Ovary (tissue), 9 donors: ENCODE results near the gene PTGES. TPM values are rescaled to one million over a fixed set of nuclear protein-coding genes. Genes with fewer than 3 reads are reported as not detected.

Experiments used
- DNase-seq, 5 donors: peaks; one replicate each; pipeline ENCODE4 v3.0.0-alpha.2; 2019 to 2020
- H3K27ac ChIP-seq, 2 donors: fragments of 200-600 bp; one replicate each; pipeline versions ENCODE4 v1.5.1 to v1.8.0; 2019 to 2022
- H3K27me3 ChIP-seq: fragments of 200-600 bp; one replicate; pipeline ENCODE4 v1.8.0; 2022
- H3K36me3 ChIP-seq: fragments of 200-600 bp; sonication (generic); one replicate; pipeline ENCODE4 v1.5.1; 2019
- H3K4me1 ChIP-seq: one replicate; pipeline ENCODE4 v1.8.1; 2013; ENCODE audit warnings: mild to moderate bottlenecking, moderate library complexity; ENCODE audit not compliant: insufficient read depth
- H3K4me3 ChIP-seq: fragments of 200-600 bp; sonication (generic); one replicate; pipeline ENCODE4 v1.5.1; 2017
- H3K9me3 ChIP-seq, 2 donors: fragments of 200-600 bp in 1 of 2; sonication (generic) in 1 of 2; one replicate each; pipeline versions ENCODE4 v1.5.1 to v1.8.1; 2013 to 2019; ENCODE audit warnings: mild to moderate bottlenecking in 1 of 2, moderate library complexity in 1 of 2
- EP300 ChIP-seq: sonication (generic); formaldehyde crosslinking; IDR thresholded peaks from one replicate; pipeline ENCODE4 v1.6.1; 2017; ENCODE audit warnings: antibody characterized with exemption
- POLR2A ChIP-seq: fragments of 450-650 bp; IDR thresholded peaks from one replicate; pipeline ENCODE4 v1.6.1; 2017; ENCODE audit warnings: antibody characterized with exemption, mild to moderate bottlenecking, moderate library complexity
- WGBS, 3 donors: extraction: QIAGEN DNeasy Blood & Tissue Kit in 1 of 3; methylation state at CpG; one replicate each; pipeline versions ENCODE4 v1.1.5 to v1.1.7; 2013 to 2017; 5-methylcytosine and 5-hydroxymethylcytosine counted together
- intact Hi-C, 4 donors: fragments of 100-400 bp; cut with DNase I; formaldehyde crosslinking; loops; one replicate each; pipeline versions ENCODE4 v1.11.0 to v1.15.1; 2022 to 2023
- polyA plus RNA-seq, 2 donors: library from polyadenylated mRNA; stranded (reverse); fragments of 200-250 nt in 1 of 2; fragments of 350-450 nt in 1 of 2; fragmentation: Illumina TruSeq in 1 of 2; extraction: RNeasy Lipid Tissue Mini Kit (QIAGEN cat#74804) in 1 of 2; gene quantifications; one replicate each; pipeline ENCODE4 v1.2.3, GENCODE V29; 2013 to 2014
- total RNA-seq, 7 donors: library from RNA; depleted of rRNA in 2 of 7; stranded (reverse); fragments of >200 nt in 2 of 7; fragmentation: NEBNext Ultra II Directional in 3 of 7; extraction: Animal tissue kit (Norgen Biotek cat#: 25700) in 3 of 7; gene quantifications; one replicate each; pipeline versions ENCODE4 v1.1.0 to v1.2.4, GENCODE V29; 2016 to 2023
- TF ChIP-seq, protein P1 (sequence below), 3 donors: fragments of 450-650 bp in 2 of 3; fragments of 200-600 bp in 1 of 3; IDR thresholded peaks; one replicate each; pipeline versions ENCODE4 v1.5.1 to v1.8.0; 2016 to 2022; ENCODE audit warnings: antibody characterized with exemption in 3 of 3, mild to moderate bottlenecking in 1 of 3
- donor health status: DM: no; HTN: no; CAD: no; lungs with moderate emphysema.
- donor health status: DM: no; HTN: no; CAD: no.
- donor health status: Bipolar disorder and iron deficiency.
- donor health status: DM: yes; HTN: yes; CAD: no.
- donor health status: DM: no; HTN: no; CAD: no.
- donor health status: DM: yes; HTN: yes; CAD: no.

Gene PTGES
- total and polyA plus RNA-seq, 9 donors: 0.63 to 22.6 (median 1.6) TPM

DNA sequence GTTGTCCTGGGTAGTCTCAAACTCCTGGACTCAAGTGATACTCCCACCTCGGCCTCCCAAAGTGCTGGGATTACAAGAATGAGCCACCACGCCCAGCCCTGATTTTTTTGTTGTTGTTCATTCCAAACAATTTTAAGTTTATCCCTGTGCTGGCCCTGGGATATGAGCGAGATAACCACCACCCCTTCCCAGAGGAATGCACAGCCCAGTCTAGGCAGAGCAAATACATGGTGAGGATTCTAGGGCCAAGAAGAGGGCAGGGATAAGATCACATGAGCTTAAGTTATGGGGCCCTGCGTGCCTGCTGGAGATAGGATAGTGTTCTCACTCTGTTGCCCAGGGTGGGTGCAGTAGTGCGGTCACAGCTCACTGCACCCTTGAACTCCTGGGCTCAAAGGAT lies 29.1 kb upstream of the PTGES start:
- Histone ChIP-seq H3K27ac (no peak overlapping the region), H3K9me3 (no peaks in the 10 kb centered on the region), H3K36me3 (no peaks in the 10 kb centered on the region), H3K27me3 (no peaks in the 10 kb centered on the region), H3K4me1 (no peaks in the 10 kb centered on the region), H3K4me3 (no peak overlapping the region)
- DNase-seq: no peak
- TF ChIP-seq POLR2A (no peak), EP300 (no peak)
- TF ChIP-seq, protein P1, sequence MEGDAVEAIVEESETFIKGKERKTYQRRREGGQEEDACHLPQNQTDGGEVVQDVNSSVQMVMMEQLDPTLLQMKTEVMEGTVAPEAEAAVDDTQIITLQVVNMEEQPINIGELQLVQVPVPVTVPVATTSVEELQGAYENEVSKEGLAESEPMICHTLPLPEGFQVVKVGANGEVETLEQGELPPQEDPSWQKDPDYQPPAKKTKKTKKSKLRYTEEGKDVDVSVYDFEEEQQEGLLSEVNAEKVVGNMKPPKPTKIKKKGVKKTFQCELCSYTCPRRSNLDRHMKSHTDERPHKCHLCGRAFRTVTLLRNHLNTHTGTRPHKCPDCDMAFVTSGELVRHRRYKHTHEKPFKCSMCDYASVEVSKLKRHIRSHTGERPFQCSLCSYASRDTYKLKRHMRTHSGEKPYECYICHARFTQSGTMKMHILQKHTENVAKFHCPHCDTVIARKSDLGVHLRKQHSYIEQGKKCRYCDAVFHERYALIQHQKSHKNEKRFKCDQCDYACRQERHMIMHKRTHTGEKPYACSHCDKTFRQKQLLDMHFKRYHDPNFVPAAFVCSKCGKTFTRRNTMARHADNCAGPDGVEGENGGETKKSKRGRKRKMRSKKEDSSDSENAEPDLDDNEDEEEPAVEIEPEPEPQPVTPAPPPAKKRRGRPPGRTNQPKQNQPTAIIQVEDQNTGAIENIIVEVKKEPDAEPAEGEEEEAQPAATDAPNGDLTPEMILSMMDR (IDR thresholded peaks at IDR 0.05): no peak
- intact Hi-C loops: loop anchor here in 3 of 4 donors (5.0 to 10.0 kb wide), 5 partner anchors 40 to 657 kb away; partner anchors contain the start of gene ASB6 (in 2 of the 3)
- 39 to 54% (median 42%) methylated on average over 5 of the region's 5 CpGs for WGBS, 3 donors

DNA sequence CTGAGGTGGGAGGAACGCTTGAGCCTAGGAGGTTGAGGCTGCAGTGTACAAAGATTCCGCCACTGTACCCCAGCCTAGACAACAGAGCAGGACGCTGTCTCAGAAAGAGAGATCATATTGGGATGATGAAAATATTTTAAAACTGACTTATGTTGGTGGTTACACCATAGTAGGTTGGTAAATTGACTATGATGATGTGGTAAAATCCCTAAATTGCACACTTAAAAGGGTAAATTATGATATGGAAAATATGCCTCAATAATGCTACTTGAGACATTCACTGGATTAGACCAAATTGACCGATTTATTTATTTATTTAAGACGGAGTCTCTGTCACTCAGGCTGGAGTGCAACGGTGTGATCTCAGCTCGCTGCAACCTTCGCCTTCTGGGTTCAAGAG lies 28.3 kb upstream of the PTGES start:
- intact Hi-C loops: loop anchor here in 3 of 4 donors (5.0 to 10.0 kb wide), 5 partner anchors 39 to 656 kb away; partner anchors contain the start of gene ASB6 (in 2 of the 3)
- Histone ChIP-seq H3K4me1 (no peaks in the 10 kb centered on the region), H3K27ac (no peak overlapping the region), H3K36me3 (no peaks in the 10 kb centered on the region), H3K4me3 (no peak overlapping the region), H3K27me3 (no peaks in the 10 kb centered on the region), H3K9me3 (no peaks in the 10 kb centered on the region)
- DNase-seq: no peak
- no peak for TF ChIP-seq EP300
- TF ChIP-seq, protein P1 (IDR thresholded peaks at IDR 0.05): no peak
- TF ChIP-seq POLR2A: no peak
- 76 to 85% (median 81%) methylated on average over 8 of the region's 8 CpGs for WGBS, 3 donors

DNA sequence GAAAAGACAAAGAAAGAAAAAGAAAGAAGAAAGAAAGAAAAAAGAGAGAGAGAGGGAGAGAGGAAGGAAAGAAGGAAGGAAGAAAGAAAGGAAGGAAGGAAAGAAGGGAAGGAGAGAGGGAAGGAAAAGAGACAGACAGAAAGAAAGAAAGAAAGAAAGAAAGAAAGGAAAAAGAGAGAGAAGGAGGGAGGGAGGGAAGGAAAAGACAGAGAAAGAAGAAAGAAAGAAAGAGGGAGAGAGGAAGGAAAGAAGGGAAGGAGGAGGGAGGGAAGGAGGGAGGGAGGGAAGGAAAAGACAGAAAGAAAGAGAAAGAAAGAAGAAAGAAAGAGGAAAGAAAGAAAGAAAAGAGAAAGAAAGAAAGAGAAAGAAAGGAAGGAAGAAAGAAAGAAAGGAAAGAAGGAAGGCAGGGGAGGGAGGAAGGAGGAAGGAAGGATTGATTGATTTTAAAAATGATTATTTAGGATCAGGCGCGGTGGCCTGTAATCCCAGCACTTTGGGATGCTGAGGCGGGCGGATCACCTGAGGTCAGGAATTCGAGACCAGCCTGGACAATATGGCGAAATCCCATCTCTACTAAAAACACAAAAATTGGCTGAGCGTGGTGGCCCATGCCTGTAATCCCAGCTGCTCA lies 26.8 kb upstream of the PTGES start:
- Histone ChIP-seq H3K4me3 (no peak overlapping the region), H3K4me1 (no peaks in the 10 kb centered on the region), H3K9me3 (no peaks in the 10 kb centered on the region), H3K27me3 (no peaks in the 10 kb centered on the region), H3K27ac (no peak overlapping the region), H3K36me3 (no peaks in the 10 kb centered on the region)
- DNase-seq: no peak
- no peak for TF ChIP-seq EP300
- TF ChIP-seq, protein P1 (IDR thresholded peaks at IDR 0.05): no peak
- no peak for TF ChIP-seq POLR2A
- intact Hi-C loops: loop anchor here in 3 of 4 donors (5.0 to 10.0 kb wide), 6 partner anchors 37 to 655 kb away; partner anchors contain the start of gene ASB6 (in 2 of the 3)
- WGBS, 3 donors: 91 to 93% (median 92%) methylated on average over 7 of the region's 7 CpGs

DNA sequence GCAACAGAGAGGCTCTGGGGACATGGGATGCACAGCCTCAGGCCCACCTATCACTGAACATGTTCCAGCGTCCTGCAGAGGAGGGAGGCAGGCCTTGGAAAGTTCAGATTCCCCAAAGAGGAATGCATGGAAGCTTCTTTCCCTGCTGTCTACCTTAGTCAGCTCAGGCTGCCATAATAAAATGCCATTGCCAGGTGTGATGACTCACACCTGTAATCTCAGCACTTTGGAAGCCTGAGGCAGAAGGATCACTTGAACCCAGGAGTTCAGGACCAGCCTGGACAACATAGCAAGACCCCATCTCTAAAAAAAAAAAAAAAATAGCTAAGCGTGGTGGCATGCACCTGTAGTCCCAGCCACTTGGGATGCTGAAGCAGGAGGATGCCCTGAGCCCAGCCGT lies 25.6 kb upstream of the PTGES start:
- Histone ChIP-seq H3K4me1 (no peaks in the 10 kb centered on the region), H3K9me3 (no peaks in the 10 kb centered on the region), H3K4me3 (no peak overlapping the region), H3K27ac (no peak overlapping the region), H3K36me3 (no peaks in the 10 kb centered on the region), H3K27me3 (no peaks in the 10 kb centered on the region)
- intact Hi-C loops: loop anchor here in 1 of 4 donors (10.0 kb wide), 1 partner anchor 644 kb away; no protein-coding TSS in a partner anchor
- DNase-seq: no peak
- no peak for TF ChIP-seq EP300
- no peak for TF ChIP-seq POLR2A
- TF ChIP-seq, protein P1 (IDR thresholded peaks at IDR 0.05): no peak
- WGBS, 3 donors: 65 to 78% (median 71%) methylated on average over 3 of the region's 3 CpGs
